A549 (cell line): ENCODE measurements around the gene SPPL2B. TPM values are rescaled to one million over a fixed set of nuclear protein-coding genes. Genes with fewer than 3 reads are reported as not detected.

ENCODE experiments used
- ATAC-seq, 2 experiments: fragments of 200-7000 bp in 1 of 2; fragments of >200 bp in 1 of 2; cut with Nextera tagmentation in 1 of 2; cut with Tn5 transposase in 1 of 2; 3 replicates each; pipeline versions ENCODE4 v1.8.0 to v1.9.1; 2018 to 2020; ENCODE audit warnings: mild to moderate bottlenecking in 1 of 2, moderate library complexity in 1 of 2
- CTCF ChIA-PET: fragments of 300-600 bp; sonication (Branson Sonifier 250); formaldehyde crosslinking; extraction: SDS; loops from one replicate; lab custom pipeline; 2021; ENCODE audit warnings: antibody characterized with exemption, inconsistent platforms; lab: Yijun Ruan, JAX
- POLR2A ChIA-PET: fragments of 350-600 bp; formaldehyde crosslinking; extraction: SDS; loops from one replicate; lab custom pipeline; 2021; ENCODE audit warnings: antibody characterized with exemption, inconsistent platforms; lab: Yijun Ruan, JAX
- DNase-seq, 2 experiments: peaks; one replicate each; pipeline versions ENCODE4 v3.0.0 to v3.0.0-alpha.2; 2011 to 2016; ENCODE audit warnings: low read depth in 1 of 2, low spot score in 1 of 2
- FAIRE-seq: peaks from 2 replicates; lab custom pipeline; 2011; peaks lifted over from hg19 to GRCh38; lab: Jason Lieb, UNC
- H3K27ac ChIP-seq, 2 experiments: fragments of >200 bp; sonication (Bioruptor Twin); formaldehyde crosslinking; 3 replicates each; pipeline ENCODE4 v1.5.1; 2016 to 2017
- H3K4me1 ChIP-seq: fragments of >200 bp; sonication (Bioruptor Twin); formaldehyde crosslinking; 3 replicates; pipeline ENCODE4 v1.6.1; 2016
- H3K4me2 ChIP-seq: fragments of >200 bp; sonication (Bioruptor Twin); formaldehyde crosslinking; 3 replicates; pipeline ENCODE4 v1.6.1; 2016
- H3K4me3 ChIP-seq: fragments of >200 bp; sonication (Bioruptor Twin); formaldehyde crosslinking; 3 replicates; pipeline ENCODE4 v1.5.1; 2016
- H3K9me3 ChIP-seq: fragments of >200 bp; sonication (Bioruptor Twin); formaldehyde crosslinking; 3 replicates; pipeline ENCODE4 v1.6.1; 2016
- ATOH8 ChIP-seq: fragments of 250-450 bp; sonication (Bioruptor Pico); IDR thresholded peaks from 2 replicates; pipeline ENCODE4 v1.5.0; 2020; ENCODE audit warnings: low read depth, mild to moderate bottlenecking, moderate library complexity
- BHLHE40 ChIP-seq: IDR thresholded peaks from 2 replicates; pipeline ENCODE4 v1.6.1; 2012; ENCODE audit warnings: low read depth, low read length, inconsistent platforms
- CBX8 ChIP-seq: fragments of 200-600 bp; sonication (generic); IDR thresholded peaks from 2 replicates; pipeline ENCODE4 v1.6.1; 2016
- E2F6 ChIP-seq: IDR thresholded peaks from 2 replicates; pipeline ENCODE4 v1.6.1; 2012; ENCODE audit warnings: low read depth, borderline replicate concordance
- EHF ChIP-seq: fragments of 250-450 bp; sonication (Bioruptor Pico); IDR thresholded peaks from 2 replicates; pipeline ENCODE4 v1.5.0; 2020; ENCODE audit warnings: mild to moderate bottlenecking
- FOSB ChIP-seq: fragments of 250-450 bp; sonication (Bioruptor Pico); IDR thresholded peaks from 2 replicates; pipeline ENCODE4 v1.5.0; 2020; ENCODE audit warnings: mild to moderate bottlenecking, moderate library complexity
- HDAC2 ChIP-seq: fragments of 200-600 bp; sonication (generic); IDR thresholded peaks from 2 replicates; pipeline ENCODE4 v1.6.1; 2016
- HES2 ChIP-seq: fragments of >200 bp; sonication (Bioruptor Twin); formaldehyde crosslinking; IDR thresholded peaks from 2 replicates; pipeline ENCODE4 v1.6.1; 2016
- HEYL ChIP-seq: fragments of 250-450 bp; sonication (Bioruptor Pico); IDR thresholded peaks from 2 replicates; pipeline ENCODE4 v1.8.0; 2021; ENCODE audit warnings: mild to moderate bottlenecking, moderate library complexity
- HOXB5 ChIP-seq: fragments of 250-450 bp; sonication (Bioruptor Pico); IDR thresholded peaks from 2 replicates; pipeline ENCODE4 v1.5.0; 2020; ENCODE audit warnings: mild to moderate bottlenecking, moderate library complexity
- JUNB ChIP-seq: fragments of >200 bp; sonication (Bioruptor Twin); formaldehyde crosslinking; IDR thresholded peaks from 2 replicates; pipeline ENCODE4 v1.6.1; 2016
- KDM5A ChIP-seq: fragments of 200-600 bp; sonication (generic); IDR thresholded peaks from 2 replicates; pipeline ENCODE4 v1.6.1; 2016; ENCODE audit warnings: antibody characterized with exemption, mild to moderate bottlenecking
- MAX ChIP-seq: IDR thresholded peaks from 2 replicates; pipeline ENCODE4 v1.6.1; 2012
- NPAS2 ChIP-seq: fragments of 250-450 bp; sonication (Bioruptor Pico); IDR thresholded peaks from 2 replicates; pipeline ENCODE4 v1.8.0; 2022; ENCODE audit warnings: mild to moderate bottlenecking, moderate library complexity, borderline replicate concordance
- NR3C1 ChIP-seq: fragments of >200 bp; sonication (Bioruptor Twin); formaldehyde crosslinking; IDR thresholded peaks from 3 replicates; pipeline ENCODE4 v1.6.1; 2017
- PBX3 ChIP-seq: IDR thresholded peaks from 2 replicates; pipeline ENCODE4 v1.6.1; 2012
- PHF8 ChIP-seq: fragments of 200-600 bp; sonication (generic); IDR thresholded peaks from 2 replicates; pipeline ENCODE4 v1.6.1; 2016; ENCODE audit warnings: low read depth, mild to moderate bottlenecking, antibody characterized with exemption, moderate library complexity, borderline replicate concordance
- POLR2AphosphoS2 ChIP-seq: conservative IDR thresholded peaks from 2 replicates; pipeline ENCODE4 v1.6.1; 2012; ENCODE audit warnings: low read length, improper control_type of control experiment, inconsistent platforms
- RAD21 ChIP-seq, 2 experiments: fragments of >200 bp in 1 of 2; sonication (Bioruptor Twin) in 1 of 2; formaldehyde crosslinking in 1 of 2; IDR thresholded peaks in 1 of 2; conservative IDR thresholded peaks in 1 of 2; 2 replicates in 1 of 2; 3 replicates in 1 of 2; pipeline ENCODE4 v1.6.1; 2012 to 2018; ENCODE audit warnings: inconsistent platforms in 1 of 2
- RARB ChIP-seq: fragments of 250-450 bp; sonication (Bioruptor Pico); IDR thresholded peaks from 2 replicates; pipeline ENCODE4 v1.8.0; 2021; ENCODE audit warnings: mild to moderate bottlenecking, moderate library complexity
- RCOR1 ChIP-seq: fragments of 150-350 bp; IDR thresholded peaks from 2 replicates; pipeline ENCODE4 v1.6.1; 2014; ENCODE audit warnings: antibody characterized with exemption, low read length, low read depth
- SMC3 ChIP-seq: fragments of >200 bp; sonication (Bioruptor Twin); formaldehyde crosslinking; IDR thresholded peaks from 3 replicates; pipeline ENCODE4 v1.6.1; 2018; ENCODE audit warnings: inconsistent platforms
- SREBF2 ChIP-seq: fragments of 450-650 bp; IDR thresholded peaks from 2 replicates; pipeline ENCODE4 v1.6.1; 2014; ENCODE audit warnings: mild to moderate bottlenecking, moderate library complexity
- TP53 ChIP-seq: fragments of 250-450 bp; sonication (Bioruptor Pico); IDR thresholded peaks from 2 replicates; pipeline ENCODE4 v1.5.0; 2021; ENCODE audit warnings: mild to moderate bottlenecking, moderate library complexity
- USF2 ChIP-seq: fragments of 450-650 bp; IDR thresholded peaks from 2 replicates; pipeline ENCODE4 v1.6.1; 2014; ENCODE audit warnings: antibody characterized with exemption
- ZFP36 ChIP-seq: fragments of 450-650 bp; IDR thresholded peaks from 2 replicates; pipeline ENCODE4 v1.6.1; 2014; ENCODE audit warnings: borderline replicate concordance; ENCODE audit not compliant: partially characterized antibody
- ZNF302 ChIP-seq: fragments of 250-450 bp; sonication (Bioruptor Pico); IDR thresholded peaks from 2 replicates; pipeline ENCODE4 v1.9.0; 2021; ENCODE audit warnings: inconsistent platforms, mild to moderate bottlenecking, moderate library complexity
- WGBS: methylation state at CpG from one replicate; pipeline ENCODE4 v1.1.6; 2017; ENCODE audit errors: missing lambda C conversion rate; 5-methylcytosine and 5-hydroxymethylcytosine counted together
- polyA plus RNA-seq, 4 experiments: library from polyadenylated mRNA; depleted of rRNA in 3 of 4; stranded (reverse); fragments of >200 nt; fragmentation: RNase III in 1 of 4; extraction: RNeasy Plus Mini Kit Qiagen cat#74134 plus additional on column Dnase treatment in 1 of 4; gene quantifications; 2 replicates in 3 of 4; 3 replicates in 1 of 4; pipeline ENCODE4 v1.2.3, GENCODE V29; 2011 to 2017

SPPL2B gene
- polyA plus RNA-seq, 2 of the 4 experiments (the other 2 are of a cell fraction): 11.3 to 36.5 TPM

- peaks cover 10% of the 10 kb centered on the region; the same call in 2 of the 3 replicates for H3K4me1 ChIP-seq
- FAIRE-seq: no peak
- no peaks in the 10 kb centered on the region for H3K9me3 ChIP-seq
- H3K27ac ChIP-seq: peak within 1 kb of the TSS in 1 of 2 experiments; percentile 73; a peak in 2 of 6 replicates
- peak within 1 kb of the TSS; percentile 67; the same call in 2 of the 3 replicates for H3K4me2 ChIP-seq
- POLR2A ChIA-PET: no interaction called here
- 0 out of 3 replicates have a peak within 1 kb of the TSS, but pooled peaks have one; percentile 30 for H3K4me3 ChIP-seq
- CTCF ChIA-PET: interaction anchor here (1.2 kb wide), 1 partner anchor 13 kb away, joined by 3 read pairs; no protein-coding TSS in a partner anchor
- 93% methylated on average over 3 of the region's 63 CpGs for WGBS
- TF ChIP-seq NPAS2 (no peak), HOXB5 (no peak), HEYL (no peak), POLR2AphosphoS2 (no peak), ZFP36 (no peak), E2F6 (no peak), SREBF2 (no peak), RCOR1 (no peak), HES2 (no peak), RARB (no peak), SMC3 (no peak), HDAC2 (no peak), KDM5A (no peak), USF2 (no peak)
- TF ChIP-seq, all 56 proteins: peak for 0
- DNase-seq (no peak), ATAC-seq (no peak)
Observed at GRCh38 chr19:2308114-2308556, 20.3 kb upstream of the SPPL2B start, which contains the start of gene LINGO3. LINGO3 (minus strand) TSS chr19:2308154; CDS start chr19:2291776, 16,378 bp downstream.

- ATAC-seq (peak; percentile 32 to 41; a peak in 4 of 6 replicates), FAIRE-seq (no peak), DNase-seq (peak in 1 of 2 experiments; percentile 35)
- ChIA-PET CTCF (interaction anchor here (1.0 kb wide), 1 partner anchor 44 kb away, joined by 3 read pairs; no protein-coding TSS in a partner anchor), POLR2A (no interaction called here)
- Histone ChIP-seq H3K4me2 (0 out of 3 replicates have a peak overlapping the region, but pooled peaks have one; percentile 23), H3K27ac (no peak overlapping the region), H3K4me1 (peaks cover 10% of the 10 kb centered on the region; the same call in 2 of the 3 replicates), H3K4me3 (no peak overlapping the region), H3K9me3 (peaks cover 8% of the 10 kb centered on the region; the same call in 2 of the 3 replicates)
- 78% methylated on average over 10 of the region's 17 CpGs for WGBS
- TF ChIP-seq USF2: no peak
- no peak for TF ChIP-seq POLR2AphosphoS2
- no peak for TF ChIP-seq BHLHE40
- TF ChIP-seq TP53 (CRISPR knock-in tag): no peak
- TF ChIP-seq MAX: no peak
- TF ChIP-seq RAD21 (conservative IDR thresholded peaks at IDR 0.05 in 1 of 2, IDR thresholded peaks at IDR 0.05 in 1 of 2): no peak
- no peak for TF ChIP-seq PHF8
- no peak for TF ChIP-seq FOSB (CRISPR knock-in tag)
- TF ChIP-seq ZFP36: no peak
- TF ChIP-seq HES2: no peak
- no peak for TF ChIP-seq CBX8
- TF ChIP-seq EHF (CRISPR knock-in tag): no peak
- TF ChIP-seq ZNF302 (CRISPR knock-in tag): no peak
- no peak for TF ChIP-seq NR3C1
- TF ChIP-seq ATOH8 (CRISPR knock-in tag): no peak
- TF ChIP-seq RARB: no peak
- no peak for TF ChIP-seq PBX3
- TF ChIP-seq RCOR1: no peak
- no peak for TF ChIP-seq JUNB
Observed at GRCh38 chr19:2309734-2310362, 18.6 kb upstream of the SPPL2B start.
